Measurements from ENCODE around the gene ZNF283. TPM values are rescaled to one million over a fixed set of nuclear protein-coding genes. Genes with fewer than 3 reads are reported as not detected.

Gene ZNF283
- total RNA-seq, 2 donors from 2014 or later: 3.6 to 6.6 TPM

DNA sequence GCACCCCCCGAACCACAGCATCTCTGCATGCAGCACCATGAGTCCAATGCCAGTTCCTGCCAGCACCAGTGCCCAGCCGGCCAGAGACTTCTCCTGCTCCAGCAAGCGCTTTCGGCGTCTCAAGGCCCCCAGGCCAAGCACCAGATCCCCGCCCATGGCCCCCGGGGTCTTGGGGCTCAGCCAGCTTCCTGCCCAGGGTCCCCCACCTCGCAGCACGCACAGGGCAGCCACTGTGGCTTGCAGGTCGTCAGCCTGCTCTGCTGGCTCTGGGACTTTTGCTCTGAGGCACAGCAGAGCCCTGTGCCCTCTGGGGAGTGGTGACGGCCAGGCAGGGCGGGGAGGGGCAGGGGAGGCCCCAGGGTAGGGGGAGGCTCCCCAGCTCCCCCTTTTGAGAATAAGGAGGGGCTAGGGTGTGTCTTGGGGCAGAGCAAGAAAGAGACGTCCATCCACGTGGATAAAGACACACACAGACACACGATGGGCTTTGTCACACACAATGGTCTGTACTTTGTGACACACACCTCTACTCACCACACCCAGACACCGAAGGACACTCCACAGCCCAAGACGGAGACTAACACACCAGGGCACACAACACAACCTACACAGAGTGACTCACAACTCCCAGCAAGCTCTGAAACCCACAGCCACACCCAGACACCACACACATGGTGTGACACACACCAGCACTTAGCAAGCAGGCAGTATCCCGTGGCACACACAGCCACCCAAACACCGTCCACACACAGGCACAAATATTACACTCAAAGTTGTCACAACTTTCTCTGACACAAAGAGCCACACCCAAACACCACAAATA is 46.2 kb upstream of the ZNF283 start, which contains the start of gene KCNN4:
KCNN4 (minus strand) TSS at position 268 of the 820 bp plus-strand sequence; CDS start at position 156, 112 bp downstream.
- intact Hi-C loops (cut with DNase I): loop anchor here (5.0 kb wide), 1 partner anchor 34 kb away; no protein-coding TSS in a partner anchor
- no peaks in the 10 kb centered on the region for H3K27me3 ChIP-seq
- TF ChIP-seq, protein P1, sequence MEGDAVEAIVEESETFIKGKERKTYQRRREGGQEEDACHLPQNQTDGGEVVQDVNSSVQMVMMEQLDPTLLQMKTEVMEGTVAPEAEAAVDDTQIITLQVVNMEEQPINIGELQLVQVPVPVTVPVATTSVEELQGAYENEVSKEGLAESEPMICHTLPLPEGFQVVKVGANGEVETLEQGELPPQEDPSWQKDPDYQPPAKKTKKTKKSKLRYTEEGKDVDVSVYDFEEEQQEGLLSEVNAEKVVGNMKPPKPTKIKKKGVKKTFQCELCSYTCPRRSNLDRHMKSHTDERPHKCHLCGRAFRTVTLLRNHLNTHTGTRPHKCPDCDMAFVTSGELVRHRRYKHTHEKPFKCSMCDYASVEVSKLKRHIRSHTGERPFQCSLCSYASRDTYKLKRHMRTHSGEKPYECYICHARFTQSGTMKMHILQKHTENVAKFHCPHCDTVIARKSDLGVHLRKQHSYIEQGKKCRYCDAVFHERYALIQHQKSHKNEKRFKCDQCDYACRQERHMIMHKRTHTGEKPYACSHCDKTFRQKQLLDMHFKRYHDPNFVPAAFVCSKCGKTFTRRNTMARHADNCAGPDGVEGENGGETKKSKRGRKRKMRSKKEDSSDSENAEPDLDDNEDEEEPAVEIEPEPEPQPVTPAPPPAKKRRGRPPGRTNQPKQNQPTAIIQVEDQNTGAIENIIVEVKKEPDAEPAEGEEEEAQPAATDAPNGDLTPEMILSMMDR (IDR thresholded peaks at IDR 0.05): no peak
- TF ChIP-seq POLR2A (IDR thresholded peaks at IDR 0.05): no peak
- H3K4me1 ChIP-seq: no peaks in the 10 kb centered on the region
- no peaks in the 10 kb centered on the region for H3K9me3 ChIP-seq
- DNase-seq: no peak
- H3K4me3 ChIP-seq: no peak within 1 kb of the TSS
- H3K36me3 ChIP-seq (replicated peaks in 1 of 2; ENCODE audit: insufficient read depth in 1 of 2, low read depth in 2 of 2): no peaks in the 10 kb centered on the region
- no peak for ATAC-seq
- no peak within 1 kb of the TSS for H3K27ac ChIP-seq
- 26 to 30% methylated on average over 10 to 19 of the region's 19 CpGs for WGBS, 2 donors

DNA sequence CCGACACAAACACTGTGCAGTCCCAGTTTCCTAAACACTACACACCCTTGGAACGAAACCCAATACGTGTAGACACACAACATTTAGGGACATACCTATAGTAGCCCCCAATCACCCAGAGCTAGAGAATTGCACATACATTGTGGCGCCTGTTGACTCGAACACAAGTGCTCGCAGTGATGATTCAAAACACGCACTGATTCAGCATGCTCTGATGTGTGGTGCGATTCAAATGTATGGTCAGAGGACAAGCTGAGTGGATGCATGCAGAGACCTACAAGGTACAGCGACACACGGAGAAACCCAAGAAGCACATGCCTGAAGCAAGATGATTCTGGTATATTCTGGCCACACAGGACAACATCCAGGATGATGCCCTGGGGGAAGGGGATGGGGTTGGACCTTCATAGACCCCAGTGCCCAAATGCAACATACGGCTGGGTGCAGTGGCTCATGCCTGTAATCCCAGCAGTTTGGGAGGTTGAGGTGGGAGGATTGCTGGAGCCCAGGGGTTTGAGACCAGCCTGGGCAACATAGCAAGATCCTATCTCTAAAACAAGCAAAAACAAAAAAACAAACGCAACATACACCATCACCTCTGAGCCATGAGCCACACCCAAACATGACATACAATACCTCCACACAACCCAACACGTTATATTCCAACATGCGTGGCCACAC is 45.4 kb upstream of the ZNF283 start:
- Histone ChIP-seq H3K27ac (no peak overlapping the region), H3K4me1 (no peaks in the 10 kb centered on the region), H3K27me3 (no peaks in the 10 kb centered on the region), H3K4me3 (no peak overlapping the region), H3K36me3 (replicated peaks in 1 of 2; ENCODE audit: insufficient read depth in 1 of 2, low read depth in 2 of 2) (no peaks in the 10 kb centered on the region), H3K9me3 (no peaks in the 10 kb centered on the region)
- whole genome bisulfite sequencing, 2 donors: 68 to 70% methylated on average over 14 of the region's 14 CpGs
- intact Hi-C loops (cut with DNase I): loop anchor here (5.0 kb wide), 1 partner anchor 34 kb away; no protein-coding TSS in a partner anchor
- no peak for TF ChIP-seq POLR2A (IDR thresholded peaks at IDR 0.05)
- TF ChIP-seq, protein P1 (IDR thresholded peaks at IDR 0.05): no peak
- DNase-seq (no peak), ATAC-seq (no peak)

GRCh38 chr19:43782311-43782660 is 44.8 kb upstream of the ZNF283 start:
- ATAC-seq: no peak
- intact Hi-C loops (cut with DNase I): loop anchor here (5.0 kb wide), 1 partner anchor 35 kb away; no protein-coding TSS in a partner anchor
- Histone ChIP-seq H3K4me1 (no peaks in the 10 kb centered on the region), H3K27me3 (no peaks in the 10 kb centered on the region), H3K36me3 (replicated peaks in 1 of 2; ENCODE audit: insufficient read depth in 1 of 2, low read depth in 2 of 2) (no peaks in the 10 kb centered on the region), H3K4me3 (no peak overlapping the region), H3K9me3 (no peaks in the 10 kb centered on the region), H3K27ac (no peak overlapping the region)
- WGBS, 2 donors: 42 to 43% methylated on average over 4 to 8 of the region's 8 CpGs
- no peak for TF ChIP-seq POLR2A (IDR thresholded peaks at IDR 0.05)
- TF ChIP-seq, protein P1 (IDR thresholded peaks at IDR 0.05): no peak
- DNase-seq: no peak

GRCh38 chr19:43782689-43783231 is 44.4 kb upstream of the ZNF283 start:
- H3K4me3 ChIP-seq: no peak overlapping the region
- DNase-seq (no peak), ATAC-seq (no peak)
- no peaks in the 10 kb centered on the region for H3K9me3 ChIP-seq
- no peaks in the 10 kb centered on the region for H3K36me3 ChIP-seq (replicated peaks in 1 of 2; ENCODE audit: insufficient read depth in 1 of 2, low read depth in 2 of 2)
- H3K27ac ChIP-seq: no peak overlapping the region
- TF ChIP-seq, protein P1 (IDR thresholded peaks at IDR 0.05): no peak
- TF ChIP-seq POLR2A (IDR thresholded peaks at IDR 0.05): no peak
- H3K4me1 ChIP-seq: no peaks in the 10 kb centered on the region
- intact Hi-C loops (cut with DNase I): loop anchor here (5.0 kb wide), 1 partner anchor 35 kb away; no protein-coding TSS in a partner anchor
- WGBS, 2 donors: 57 to 85% methylated on average over 8 to 20 of the region's 24 CpGs
- no peaks in the 10 kb centered on the region for H3K27me3 ChIP-seq

Data from body of pancreas (tissue), 4 donors.